HG02623 (cell line): ENCODE data around the gene ATP4A.

Experiments used
- ATAC-seq: cut with Tn5 transposase; IDR thresholded peaks from one replicate; pipeline ENCODE4 v1.9.1; 2021; ENCODE audit warnings: moderate library complexity; ENCODE audit not compliant: unreplicated experiment

ATP4A gene

DNA sequence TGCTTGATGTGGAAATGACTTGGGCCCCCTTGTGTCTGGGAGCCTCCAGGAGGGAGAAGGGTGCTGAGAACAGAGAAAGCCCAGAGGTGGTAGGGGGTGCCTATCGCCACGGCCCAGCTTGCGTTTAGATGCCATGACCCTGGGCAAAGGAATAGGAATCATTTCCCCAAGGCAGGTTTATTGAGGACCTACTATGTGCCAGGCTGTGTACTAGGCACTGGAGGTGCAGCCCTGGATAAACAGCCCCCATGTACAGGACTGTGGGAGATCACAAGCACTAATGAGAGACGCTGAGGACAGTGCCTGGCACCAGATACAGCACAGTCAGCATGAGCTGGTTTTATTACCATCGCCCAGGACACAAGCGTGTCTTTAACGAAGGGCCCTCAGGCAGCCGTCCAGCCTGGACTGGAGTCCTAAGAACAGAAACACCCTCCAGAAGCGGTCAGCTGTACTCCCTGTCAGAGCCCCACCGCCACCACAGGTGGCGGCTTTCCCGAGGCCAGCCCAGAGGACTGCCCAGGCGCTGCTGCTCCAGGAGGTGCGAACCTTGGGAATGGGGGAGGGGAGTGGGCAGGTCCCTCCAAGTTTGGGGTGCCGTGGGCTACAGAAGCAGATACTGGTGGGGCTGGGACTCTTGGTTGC, 13.5 kb downstream of the ATP4A start:
- ATAC-seq, result no peak

DNA sequence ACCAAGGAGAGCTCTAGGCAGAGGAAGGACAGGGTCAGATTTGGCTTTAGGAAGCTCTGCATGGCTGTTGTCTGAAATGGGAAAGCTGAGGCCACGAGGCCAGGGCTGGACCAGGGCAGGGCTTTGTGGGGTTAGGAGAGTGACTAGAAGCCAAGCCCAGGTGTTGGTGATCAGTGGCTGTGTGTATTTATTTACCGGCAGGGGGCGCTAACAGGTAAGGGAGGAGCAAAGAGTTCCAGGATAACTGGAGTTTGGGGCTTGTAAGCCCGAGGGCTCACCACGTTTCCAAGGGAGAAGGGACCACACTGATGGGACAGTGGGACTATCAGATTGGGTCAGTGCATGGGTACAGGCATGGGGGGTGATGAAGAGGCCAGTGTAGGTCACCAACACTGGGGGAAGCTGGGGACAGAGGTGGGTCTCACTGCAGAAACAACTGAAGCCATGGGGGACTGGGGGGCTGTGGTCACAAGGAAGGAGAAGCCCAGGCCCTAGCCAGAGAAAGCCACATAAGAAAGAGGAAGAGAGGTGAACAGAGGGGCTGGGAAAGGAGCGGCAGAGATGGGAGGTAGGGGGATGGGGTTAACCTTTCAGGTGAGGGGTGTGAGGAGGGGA, 14.2 kb downstream of the ATP4A start:
- ATAC-seq, result no peak

GRCh38 chr19:35546532-35546931, 16.9 kb downstream of the ATP4A start:
- no peak for ATAC-seq

DNA sequence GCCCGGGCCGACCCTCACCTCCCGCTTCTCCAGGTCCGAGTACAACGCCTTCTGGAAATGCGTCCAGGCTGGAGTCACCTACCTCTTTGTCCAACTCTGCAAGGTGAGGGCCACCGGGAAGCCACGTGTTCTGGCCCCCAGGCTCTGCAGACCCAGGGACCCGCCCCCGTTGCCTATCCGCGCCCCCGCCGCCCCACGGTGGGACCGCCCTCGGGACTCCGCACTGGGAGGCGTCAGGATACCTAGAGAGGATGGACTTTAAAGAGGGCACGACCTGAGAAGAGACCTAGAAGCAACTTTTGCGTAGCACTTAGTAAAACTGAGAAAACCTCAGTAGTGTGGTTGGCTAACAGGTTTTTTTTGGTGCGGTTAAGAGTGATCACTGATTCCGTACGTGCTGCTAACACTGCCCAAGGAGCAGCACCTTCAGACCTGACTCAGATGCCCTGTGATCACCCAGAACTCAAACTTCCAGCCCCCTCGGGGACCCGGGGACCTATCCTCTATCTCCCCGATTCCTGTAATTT, 17.5 kb downstream of the ATP4A start:
- no peak for ATAC-seq

- ATAC-seq, result peak; percentile 84
These were observed 18.2 kb downstream of the ATP4A start, which contains the start of gene TMEM147 for GRCh38 chr19:35545001-35545854. TMEM147 (plus strand) TSS chr19:35545626; CDS start chr19:35545740, 114 bp downstream.

DNA sequence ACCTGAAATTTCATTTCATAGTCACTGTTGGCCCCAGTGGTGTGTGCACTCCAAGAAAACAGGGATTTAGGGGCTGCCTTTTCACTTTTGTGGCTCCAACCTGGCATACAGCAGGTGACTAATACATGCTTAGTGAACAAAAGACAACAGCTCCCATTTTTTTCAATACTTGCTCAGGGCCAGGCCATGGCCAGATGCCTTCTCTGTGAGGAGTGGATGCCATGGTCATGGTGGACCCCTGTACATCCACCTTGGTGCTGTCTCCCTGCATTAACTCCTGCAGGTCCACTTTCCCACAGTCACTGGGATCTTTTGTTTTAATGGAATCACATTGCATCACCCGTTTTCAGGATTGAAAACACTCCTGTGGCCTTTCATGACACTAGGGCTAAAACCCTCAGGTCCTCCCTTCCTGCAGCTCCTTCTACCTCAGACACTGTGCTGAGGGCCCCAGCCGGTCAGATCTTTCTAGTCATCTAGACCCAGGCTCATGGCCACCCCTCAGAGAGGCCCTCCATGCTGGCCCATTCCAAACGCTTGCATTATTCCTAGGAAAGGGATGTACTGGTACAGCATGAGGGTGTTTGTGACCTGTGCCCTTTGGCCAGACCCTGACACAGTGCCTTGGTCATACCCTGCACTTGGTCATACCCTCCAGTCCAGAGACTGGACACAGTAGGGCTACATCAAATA, 19.2 kb downstream of the ATP4A start:
- ATAC-seq, result no peak

- ATAC-seq, result no peak
These were observed 20.0 kb downstream of the ATP4A start for GRCh38 chr19:35543280-35544109.

- no peak for ATAC-seq
These were observed 21.2 kb downstream of the ATP4A start for GRCh38 chr19:35542209-35542608.

DNA sequence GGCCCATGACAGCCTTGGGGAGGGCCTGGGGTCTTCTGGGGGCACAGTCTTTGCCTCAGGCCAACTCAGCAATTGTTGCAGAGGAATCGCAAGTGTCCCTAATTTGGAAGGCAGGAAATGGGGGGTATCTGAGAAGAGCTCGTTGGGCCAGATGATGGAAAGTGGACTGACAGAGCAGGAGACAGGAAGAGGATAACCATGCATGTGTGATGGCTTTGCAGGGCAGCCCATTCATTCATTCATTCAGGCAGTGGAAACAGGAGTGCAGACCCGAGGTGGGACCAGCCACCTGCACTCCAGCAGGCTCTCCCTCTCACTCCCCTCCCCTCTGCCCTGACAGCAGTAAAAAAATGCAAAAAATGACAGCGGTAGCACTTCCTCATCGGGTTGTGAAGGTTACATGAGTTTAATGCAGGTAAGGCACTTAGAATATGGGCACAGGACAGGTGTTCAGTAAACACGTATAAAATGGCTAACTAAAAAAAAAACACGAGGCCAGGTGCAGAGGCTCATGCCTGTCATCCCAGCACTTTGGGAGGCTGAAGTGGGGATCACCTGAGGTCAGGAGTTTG, 23.0 kb downstream of the ATP4A start:
- ATAC-seq, result no peak

- no peak for ATAC-seq
These were observed 23.6 kb downstream of the ATP4A start for GRCh38 chr19:35539850-35540249.

DNA sequence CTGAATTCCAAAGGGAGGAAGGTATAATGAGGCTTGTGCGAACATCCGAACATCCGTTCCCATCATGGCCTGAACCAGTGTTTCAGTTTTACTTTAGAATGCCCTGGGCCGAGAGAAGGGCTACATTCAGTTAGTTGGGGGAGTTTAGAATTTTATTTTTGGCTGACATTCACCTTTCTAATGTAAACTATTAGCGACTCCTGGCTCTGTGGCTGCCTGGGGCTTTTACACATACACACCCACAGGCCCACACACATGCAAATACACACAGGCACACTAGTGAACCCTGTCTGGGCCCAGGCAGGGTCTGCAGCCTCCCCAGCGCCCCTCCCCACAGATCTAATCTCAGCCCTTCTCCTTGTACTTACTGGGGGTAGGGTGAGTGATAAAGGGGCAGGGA, 24.1 kb downstream of the ATP4A start:
- ATAC-seq, result no peak

DNA sequence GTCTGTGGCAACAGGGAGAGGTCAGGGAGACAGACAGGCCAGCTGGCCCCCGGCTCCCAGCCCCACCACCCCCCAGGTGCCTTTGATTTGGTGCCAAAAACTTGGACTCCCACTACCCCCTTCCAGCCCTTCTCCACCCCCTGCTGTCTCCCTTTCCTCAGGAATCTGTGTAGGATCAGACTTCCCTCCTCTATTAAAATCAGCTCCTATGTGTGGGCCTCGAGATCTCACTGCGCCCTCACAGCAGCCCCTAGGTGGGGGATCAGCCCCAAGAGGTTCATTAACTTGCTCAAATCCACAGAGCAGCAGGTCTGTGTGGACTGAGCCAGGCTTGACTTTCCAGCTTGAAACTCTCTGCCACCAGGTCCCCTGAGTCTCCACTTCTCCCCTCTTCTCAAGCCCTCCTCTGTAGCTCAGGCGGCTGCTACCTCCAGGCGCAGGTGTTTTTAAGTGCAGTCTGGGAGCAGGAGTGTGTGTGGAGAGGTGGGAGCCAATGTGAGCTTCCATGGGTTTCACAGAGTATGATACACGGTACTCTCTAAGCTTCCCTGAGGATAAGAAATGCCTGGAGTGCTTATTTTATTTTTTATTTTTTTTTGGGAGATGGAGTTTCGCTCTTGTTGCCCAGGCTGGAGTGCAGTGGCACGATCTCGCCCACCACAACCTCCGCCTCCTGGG, 28.5 kb downstream of the ATP4A start:
- ATAC-seq, result no peak

DNA sequence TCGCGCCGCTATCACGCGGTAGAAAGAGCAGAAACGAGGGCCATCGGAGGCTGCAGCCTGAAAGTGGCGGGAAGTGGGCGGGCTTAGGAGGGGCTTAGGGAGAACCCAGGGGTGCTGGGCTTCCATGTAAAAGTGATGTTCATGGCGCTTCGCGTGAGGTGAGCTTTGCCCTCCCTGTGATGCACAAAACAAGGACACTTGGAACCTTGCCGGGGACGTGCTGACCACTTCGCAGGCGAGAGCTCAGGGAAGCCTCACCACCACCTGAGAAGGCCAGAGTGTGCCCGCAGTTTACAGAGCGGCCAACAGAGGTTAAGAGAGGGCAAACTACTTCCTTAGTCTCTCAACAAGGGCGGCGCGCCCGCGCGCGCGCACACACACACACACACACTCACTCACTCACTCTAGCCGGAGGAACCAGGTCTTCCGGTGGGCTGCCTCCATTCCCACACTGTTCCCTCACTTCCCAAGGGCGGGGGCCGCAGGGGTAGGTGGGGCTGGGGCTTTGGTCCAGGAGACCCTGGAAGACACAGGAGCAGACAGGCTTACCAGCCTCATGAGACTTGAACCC, 29.6 kb downstream of the ATP4A start:
- no peak for ATAC-seq

DNA sequence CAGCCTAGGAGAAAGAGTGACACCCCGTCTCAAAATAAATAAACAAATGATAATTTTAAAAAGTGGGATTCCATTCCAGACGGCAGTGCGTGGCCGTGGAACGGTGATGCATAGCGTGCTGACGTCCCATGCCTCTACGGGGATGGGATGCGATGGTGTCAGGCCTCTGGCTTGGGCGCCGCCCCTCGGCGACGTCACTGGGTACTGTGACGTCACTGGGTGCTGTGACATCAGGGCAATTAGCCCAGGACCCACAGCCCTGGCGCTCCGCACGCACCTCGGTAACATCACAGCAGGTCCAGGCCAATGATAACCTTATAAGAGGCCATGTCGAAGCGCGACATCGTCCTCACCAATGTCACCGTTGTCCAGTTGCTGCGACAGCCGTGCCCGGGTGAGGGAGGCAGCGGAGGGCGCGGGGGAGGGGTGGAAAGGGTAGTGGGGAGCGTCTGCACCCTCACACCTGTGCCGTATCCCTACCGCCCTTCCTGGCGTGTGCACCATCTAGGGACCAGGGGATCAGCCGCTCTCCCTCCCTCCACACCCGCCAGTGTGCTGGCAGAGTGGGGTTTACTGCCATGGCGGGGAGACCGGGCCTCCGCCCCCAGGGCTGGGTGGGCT, 30.1 kb downstream of the ATP4A start, which contains the start of gene GAPDHS:
TSS of gene GAPDHS (plus strand) at position 256 of the 621 bp plus-strand sequence. CDS start at position 328, 72 bp downstream.
- ATAC-seq, result no peak

DNA sequence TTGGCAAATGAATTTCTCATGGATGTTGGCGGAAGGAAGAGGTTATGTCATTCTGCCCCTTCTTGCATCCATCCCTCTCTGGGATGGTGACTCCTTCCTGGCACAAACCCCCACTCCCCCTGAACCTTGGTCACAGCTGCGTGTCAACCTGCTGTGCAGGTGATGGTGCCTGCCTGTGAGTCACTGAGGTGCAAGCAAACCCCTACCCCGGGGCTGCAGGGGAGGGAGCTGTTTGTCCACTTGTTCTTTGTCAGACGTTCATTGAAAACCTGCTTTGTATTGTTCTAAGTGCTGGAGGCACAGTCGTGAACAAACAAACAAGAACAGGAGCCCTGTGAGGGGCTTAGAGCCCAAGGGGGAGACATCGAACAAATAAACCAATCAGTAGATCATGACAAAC, 32.2 kb downstream of the ATP4A start:
- ATAC-seq, result no peak

DNA sequence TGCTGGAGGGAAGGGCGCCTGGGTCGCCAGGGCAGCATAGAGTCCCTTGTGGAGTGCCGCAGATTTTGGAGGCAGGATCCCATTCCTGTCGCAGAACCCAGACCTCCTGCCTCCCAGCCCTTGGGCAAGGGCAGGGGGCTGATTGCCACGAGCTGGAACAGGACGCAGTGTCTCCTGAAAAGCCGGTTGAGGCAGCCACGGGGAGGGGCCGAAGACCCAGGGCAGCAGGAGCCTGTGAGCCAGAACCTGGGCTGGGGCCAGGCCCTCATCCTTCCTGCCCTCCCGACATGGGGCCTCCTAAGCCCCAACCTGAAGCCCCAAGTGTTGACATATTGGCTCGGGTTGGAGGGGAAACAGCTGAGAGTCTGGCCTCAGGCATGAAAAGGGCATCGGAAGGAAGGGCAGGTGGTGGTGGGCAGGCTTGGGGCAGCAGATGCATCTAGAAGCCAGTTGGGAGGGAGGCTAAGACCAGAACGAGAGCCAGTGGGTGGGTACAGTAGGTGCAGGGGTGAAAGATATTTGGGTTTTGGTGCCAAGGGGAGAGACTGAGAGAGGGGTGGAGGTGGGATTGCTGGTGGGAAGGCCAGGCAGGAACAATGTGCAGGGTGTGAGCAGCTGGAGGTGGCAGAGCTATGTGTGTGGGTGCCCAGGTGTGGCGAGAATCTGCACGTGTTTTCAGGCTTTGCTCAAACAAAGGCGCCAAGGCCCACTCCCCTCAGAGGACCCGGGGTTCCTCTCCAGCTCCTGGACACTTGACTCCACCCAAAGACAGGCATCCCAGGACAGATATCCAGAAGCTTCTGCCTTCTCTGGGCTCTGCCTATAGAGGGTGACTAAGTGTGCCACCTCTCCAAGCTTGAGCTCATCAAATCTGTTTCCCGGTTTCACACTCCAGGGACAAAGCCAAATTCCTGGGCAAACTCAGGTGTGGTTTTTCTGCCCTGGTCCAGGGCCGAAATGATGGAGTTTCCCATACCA, 33.9 kb downstream of the ATP4A start:
- ATAC-seq, result no peak
